ENCODE data around the gene RESP18.

DNA sequence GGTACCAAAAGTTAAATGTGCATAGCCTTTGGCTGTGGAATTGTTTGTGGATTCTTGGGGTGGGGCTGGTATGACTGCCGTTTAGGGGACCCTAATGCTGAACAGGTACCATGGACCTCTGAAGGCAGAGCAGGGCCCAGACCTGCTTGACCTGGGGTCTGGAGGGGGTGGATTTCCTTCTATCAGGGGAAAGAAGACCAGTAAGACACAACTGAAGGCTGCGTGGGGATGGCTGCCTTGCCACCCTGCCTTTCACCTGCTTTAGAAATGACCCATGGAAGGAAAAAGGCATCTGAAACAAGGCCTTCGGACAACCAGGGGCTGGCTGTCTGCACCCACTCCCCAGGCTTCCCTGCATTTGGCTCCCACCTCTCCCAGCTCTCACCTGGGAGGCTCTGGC lies 17.7 kb upstream of the RESP18 start:
- no peak for TF ChIP-seq POLR2AphosphoS5 (IDR thresholded peaks at IDR 0.05; ENCODE audit: low read depth, low read length)
- TF ChIP-seq POLR2A (IDR thresholded peaks at IDR 0.05; ENCODE audit: low read depth, low read length): no peak
